ENCODE results near the gene CLCN6.

Gene CLCN6

DNA sequence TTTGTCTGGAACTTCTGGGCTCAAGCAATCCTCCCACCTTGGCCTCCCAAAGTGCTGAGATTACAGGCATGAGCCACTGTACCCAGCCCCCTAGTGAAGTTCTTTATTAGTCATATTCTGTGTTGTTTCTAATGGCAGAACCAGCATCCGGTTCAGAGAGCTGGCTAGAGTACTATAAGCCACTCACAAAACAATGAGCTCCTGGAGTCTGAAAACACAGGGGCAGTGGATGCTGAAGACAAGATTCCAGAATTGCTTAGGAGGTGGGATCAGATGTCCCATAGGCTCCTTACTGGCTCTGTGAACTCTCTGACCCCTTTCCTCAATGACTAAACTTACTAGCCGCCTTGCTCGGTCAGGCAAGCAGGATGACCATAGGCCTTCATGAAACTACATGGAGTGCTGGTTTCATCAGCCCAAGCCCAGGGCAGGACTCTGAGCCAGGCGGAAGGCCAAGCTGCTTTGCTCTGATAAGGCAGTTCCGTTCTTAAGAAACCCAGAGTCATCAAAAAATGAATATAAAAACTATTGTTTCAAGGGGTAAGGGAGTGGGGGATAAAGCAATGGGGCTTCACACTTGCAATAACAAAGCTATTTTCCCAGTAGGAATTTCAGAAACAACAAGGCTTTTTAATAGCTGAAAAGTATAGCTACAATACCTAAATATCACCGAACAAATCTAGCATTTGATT, 8.3 kb upstream of the CLCN6 start:
- Histone ChIP-seq H3K36me3 (replicated peaks; ENCODE audit: low read depth, low read length) (no peaks in the 10 kb centered on the region), H4K20me1 (ENCODE audit: insufficient read depth, low read length) (no peaks in the 10 kb centered on the region), H3K4me3 (ENCODE audit: low read length) (no peak overlapping the region), H3K4me2 (ENCODE audit: low read length) (no peak overlapping the region), H3K9ac (ENCODE audit: low read length) (no peak overlapping the region), H3K27me3 (ENCODE audit: low read depth, low read length) (no peaks in the 10 kb centered on the region), H3K79me2 (ENCODE audit: low read length) (no peaks in the 10 kb centered on the region), H3K27ac (ENCODE audit: low read length) (no peak overlapping the region), H3K9me3 (ENCODE audit: insufficient read depth, low read length) (no peaks in the 10 kb centered on the region), H3K4me1 (ENCODE audit: low read length) (peaks cover 3% of the 10 kb centered on the region), H2AFZ (ENCODE audit: low read depth, low read length) (no peak overlapping the region)
- TF ChIP-seq, protein P1, sequence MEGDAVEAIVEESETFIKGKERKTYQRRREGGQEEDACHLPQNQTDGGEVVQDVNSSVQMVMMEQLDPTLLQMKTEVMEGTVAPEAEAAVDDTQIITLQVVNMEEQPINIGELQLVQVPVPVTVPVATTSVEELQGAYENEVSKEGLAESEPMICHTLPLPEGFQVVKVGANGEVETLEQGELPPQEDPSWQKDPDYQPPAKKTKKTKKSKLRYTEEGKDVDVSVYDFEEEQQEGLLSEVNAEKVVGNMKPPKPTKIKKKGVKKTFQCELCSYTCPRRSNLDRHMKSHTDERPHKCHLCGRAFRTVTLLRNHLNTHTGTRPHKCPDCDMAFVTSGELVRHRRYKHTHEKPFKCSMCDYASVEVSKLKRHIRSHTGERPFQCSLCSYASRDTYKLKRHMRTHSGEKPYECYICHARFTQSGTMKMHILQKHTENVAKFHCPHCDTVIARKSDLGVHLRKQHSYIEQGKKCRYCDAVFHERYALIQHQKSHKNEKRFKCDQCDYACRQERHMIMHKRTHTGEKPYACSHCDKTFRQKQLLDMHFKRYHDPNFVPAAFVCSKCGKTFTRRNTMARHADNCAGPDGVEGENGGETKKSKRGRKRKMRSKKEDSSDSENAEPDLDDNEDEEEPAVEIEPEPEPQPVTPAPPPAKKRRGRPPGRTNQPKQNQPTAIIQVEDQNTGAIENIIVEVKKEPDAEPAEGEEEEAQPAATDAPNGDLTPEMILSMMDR (IDR thresholded peaks at IDR 0.05; ENCODE audit: low read depth, low read length): no peak
- no peak for TF ChIP-seq EZH2phosphoT487 (IDR thresholded peaks at IDR 0.05; ENCODE audit: low read depth)

DNA sequence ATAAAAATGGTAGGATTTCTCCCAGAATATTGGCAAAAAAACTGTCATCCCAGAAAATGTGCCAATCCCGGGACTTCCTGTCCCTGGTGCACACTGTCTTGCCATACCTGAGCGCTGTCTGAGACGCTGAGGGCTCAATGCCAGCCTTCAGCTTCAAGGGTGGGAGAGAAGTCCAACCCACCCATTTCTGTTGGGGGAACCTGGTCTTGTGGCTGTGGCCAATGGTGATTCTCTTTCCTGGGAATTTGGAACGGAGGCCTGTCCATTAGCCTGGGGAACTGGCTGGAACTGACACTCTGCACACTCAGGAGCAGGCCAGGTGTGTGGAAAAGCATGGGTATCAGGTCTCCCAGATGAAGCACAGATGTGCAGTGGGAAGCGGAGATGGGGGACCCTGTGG, 6.9 kb upstream of the CLCN6 start:
- Histone ChIP-seq H3K79me2 (ENCODE audit: low read length) (no peaks in the 10 kb centered on the region), H3K4me3 (ENCODE audit: low read length) (no peak overlapping the region), H3K27me3 (ENCODE audit: low read depth, low read length) (no peaks in the 10 kb centered on the region), H4K20me1 (ENCODE audit: insufficient read depth, low read length) (no peaks in the 10 kb centered on the region), H3K9ac (ENCODE audit: low read length) (no peak overlapping the region), H3K9me3 (ENCODE audit: insufficient read depth, low read length) (no peaks in the 10 kb centered on the region), H3K36me3 (replicated peaks; ENCODE audit: low read depth, low read length) (no peaks in the 10 kb centered on the region), H3K27ac (ENCODE audit: low read length) (no peak overlapping the region), H3K4me1 (ENCODE audit: low read length) (peaks cover 4% of the 10 kb centered on the region; the same call in 1 of the 2 replicates), H3K4me2 (ENCODE audit: low read length) (no peak overlapping the region), H2AFZ (ENCODE audit: low read depth, low read length) (no peak overlapping the region)
- TF ChIP-seq, protein P1 (IDR thresholded peaks at IDR 0.05; ENCODE audit: low read depth, low read length): no peak
- no peak for TF ChIP-seq EZH2phosphoT487 (IDR thresholded peaks at IDR 0.05; ENCODE audit: low read depth)

DNA sequence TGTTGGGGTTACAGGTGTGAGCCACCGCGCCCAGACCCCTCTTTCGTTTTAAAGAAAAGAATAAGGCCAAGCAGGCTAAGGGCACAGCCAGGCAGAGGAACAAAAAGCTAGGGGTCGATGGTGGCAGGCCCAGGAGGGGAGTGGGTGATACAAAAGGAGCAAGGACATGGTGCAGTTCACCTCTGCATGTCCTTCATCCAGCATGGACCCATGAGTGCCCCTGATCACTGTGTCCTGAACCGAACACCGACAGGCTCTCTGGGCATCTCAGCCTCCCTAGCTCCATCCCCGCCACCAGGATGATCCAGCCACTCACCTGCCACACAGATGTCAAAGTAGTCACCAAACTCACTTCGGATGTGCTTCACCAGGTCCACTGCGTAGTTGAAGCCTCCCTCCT, 6.1 kb upstream of the CLCN6 start:
- no peak for TF ChIP-seq EZH2phosphoT487 (IDR thresholded peaks at IDR 0.05; ENCODE audit: low read depth)
- TF ChIP-seq, protein P1 (IDR thresholded peaks at IDR 0.05; ENCODE audit: low read depth, low read length): no peak
- Histone ChIP-seq H4K20me1 (ENCODE audit: insufficient read depth, low read length) (no peaks in the 10 kb centered on the region), H3K9me3 (ENCODE audit: insufficient read depth, low read length) (no peaks in the 10 kb centered on the region), H3K36me3 (replicated peaks; ENCODE audit: low read depth, low read length) (no peaks in the 10 kb centered on the region), H3K27me3 (ENCODE audit: low read depth, low read length) (no peaks in the 10 kb centered on the region), H2AFZ (ENCODE audit: low read depth, low read length) (no peak overlapping the region), H3K79me2 (ENCODE audit: low read length) (peaks cover under 1% of the 10 kb centered on the region), H3K27ac (ENCODE audit: low read length) (no peak overlapping the region), H3K4me2 (ENCODE audit: low read length) (no peak overlapping the region), H3K9ac (ENCODE audit: low read length) (no peak overlapping the region), H3K4me3 (ENCODE audit: low read length) (no peak overlapping the region), H3K4me1 (ENCODE audit: low read length) (peaks cover 10% of the 10 kb centered on the region)

DNA sequence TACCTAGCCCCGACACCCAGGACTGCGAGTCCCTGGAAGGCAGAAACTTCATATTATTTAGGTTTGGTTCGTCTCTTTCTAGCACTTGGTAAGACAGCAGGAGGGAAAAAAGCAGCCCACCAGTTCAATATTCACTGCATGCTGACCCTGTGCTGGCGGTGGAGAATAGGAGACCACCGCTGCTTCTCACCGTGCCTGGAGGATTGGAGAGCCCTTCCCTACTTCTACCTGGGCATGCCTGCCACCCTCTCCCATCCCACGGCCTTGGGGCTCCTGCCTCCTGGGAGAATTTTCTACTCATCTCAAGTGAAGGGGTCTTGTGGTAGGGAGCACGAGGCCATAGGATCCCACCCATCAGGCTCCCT, 5.6 kb upstream of the CLCN6 start:
- Histone ChIP-seq H3K79me2 (ENCODE audit: low read length) (peaks cover 6% of the 10 kb centered on the region), H3K4me1 (ENCODE audit: low read length) (peaks cover 10% of the 10 kb centered on the region), H3K4me3 (ENCODE audit: low read length) (no peak overlapping the region), H3K27me3 (ENCODE audit: low read depth, low read length) (no peaks in the 10 kb centered on the region), H3K4me2 (ENCODE audit: low read length) (no peak overlapping the region), H2AFZ (ENCODE audit: low read depth, low read length) (no peak overlapping the region), H3K27ac (ENCODE audit: low read length) (no peak overlapping the region), H3K36me3 (replicated peaks; ENCODE audit: low read depth, low read length) (no peaks in the 10 kb centered on the region), H4K20me1 (ENCODE audit: insufficient read depth, low read length) (no peaks in the 10 kb centered on the region), H3K9ac (ENCODE audit: low read length) (no peak overlapping the region), H3K9me3 (ENCODE audit: insufficient read depth, low read length) (no peaks in the 10 kb centered on the region)
- TF ChIP-seq EZH2phosphoT487 (IDR thresholded peaks at IDR 0.05; ENCODE audit: low read depth): no peak
- TF ChIP-seq, protein P1 (IDR thresholded peaks at IDR 0.05; ENCODE audit: low read depth, low read length): no peak
